PC-3 (cell line): Measurements from ENCODE around the gene ZNF593OS. TPM values are rescaled to one million over a fixed set of nuclear protein-coding genes. Genes with fewer than 3 reads are reported as not detected.

Experiments used
- ATAC-seq: fragments of 200-7000 bp; cut with Tn5 transposase; 2 replicates; pipeline ENCODE4 v1.9.1; 2020; ENCODE audit warnings: mild to moderate bottlenecking, moderate library complexity
- BruUV-seq: library from RNA; stranded (reverse); fragments of 400-500 nt; replicated peaks from 2 replicates; lab custom pipeline; 2021; lab: Mats Ljungman, UMichigan
- CTCF ChIA-PET: fragments of 300-600 bp; sonication (Branson Sonifier 250); formaldehyde crosslinking; loops from one replicate; lab custom pipeline; 2022; ENCODE audit warnings: antibody characterized with exemption; lab: Charles Lee
- POLR2A ChIA-PET: fragments of 300-600 bp; sonication (Branson Sonifier 250); formaldehyde crosslinking; loops from one replicate; lab custom pipeline; 2022; ENCODE audit warnings: antibody characterized with exemption; ENCODE audit not compliant: unreplicated experiment; lab: Charles Lee
- DNase-seq: peaks from one replicate; pipeline ENCODE4 v3.0.0-alpha.2; 2015
- H2AFZ ChIP-seq: fragments of 300-600 bp; sonication (generic); 2 replicates; pipeline ENCODE4 v1.6.0; 2016; ENCODE audit warnings: antibody characterized with exemption, low read length
- H3F3A ChIP-seq: fragments of 300-600 bp; sonication (generic); one replicate; pipeline ENCODE4 v1.6.0; 2017; ENCODE audit warnings: antibody characterized with exemption, low read length, control low read depth, mild to moderate bottlenecking; ENCODE audit not compliant: unreplicated experiment
- H3K27ac ChIP-seq: fragments of 300-600 bp; sonication (generic); 2 replicates; pipeline ENCODE4 v1.5.1; 2016; ENCODE audit warnings: mild to moderate bottlenecking, low read length
- H3K27me3 ChIP-seq: fragments of 300-600 bp; sonication (generic); 2 replicates; pipeline ENCODE4 v1.6.1; 2016; ENCODE audit warnings: low read length, mixed read lengths
- H3K36me3 ChIP-seq: fragments of 300-600 bp; sonication (generic); 2 replicates; pipeline ENCODE4 v1.6.1; 2016; ENCODE audit warnings: low read depth, mixed run types, low read length, mixed read lengths
- H3K4me1 ChIP-seq: fragments of 300-600 bp; sonication (generic); 2 replicates; pipeline ENCODE4 v1.5.1; 2016; ENCODE audit warnings: low read length; ENCODE audit not compliant: insufficient read depth
- H3K4me2 ChIP-seq: fragments of 300-600 bp; sonication (generic); 2 replicates; pipeline ENCODE4 v1.6.0; 2016; ENCODE audit warnings: low read length
- H3K4me3 ChIP-seq: fragments of 300-600 bp; sonication (generic); 2 replicates; pipeline ENCODE4 v1.5.1; 2016; ENCODE audit warnings: mild to moderate bottlenecking, low read length, mixed read lengths
- H3K79me2 ChIP-seq: fragments of 300-600 bp; sonication (generic); 2 replicates; pipeline ENCODE4 v1.6.1; 2017; ENCODE audit warnings: low read length, mixed read lengths
- H3K9ac ChIP-seq: fragments of 300-600 bp; sonication (generic); 2 replicates; pipeline ENCODE4 v1.6.0; 2016; ENCODE audit warnings: mild to moderate bottlenecking, low read length
- H3K9me2 ChIP-seq: fragments of 300-600 bp; sonication (generic); replicated peaks from 2 replicates; pipeline ENCODE4 v1.6.1; 2016; ENCODE audit warnings: mixed run types, low read length, mixed read lengths
- H3K9me3 ChIP-seq: fragments of 300-600 bp; sonication (generic); 2 replicates; pipeline ENCODE4 v1.6.1; 2016; ENCODE audit warnings: low read length, mixed read lengths
- H4K20me1 ChIP-seq: fragments of 300-600 bp; sonication (generic); 2 replicates; pipeline ENCODE4 v1.6.1; 2016; ENCODE audit warnings: low read length, mixed read lengths
- EZH2 ChIP-seq: fragments of 300-600 bp; sonication (generic); IDR thresholded peaks from one replicate; pipeline ENCODE4 v1.6.1; 2017; ENCODE audit warnings: antibody characterized with exemption, mild to moderate bottlenecking, low read length; ENCODE audit not compliant: unreplicated experiment
- EZH2phosphoT487 ChIP-seq: fragments of 300-600 bp; sonication (generic); IDR thresholded peaks from 2 replicates; pipeline ENCODE4 v1.6.1; 2018; ENCODE audit warnings: mild to moderate bottlenecking, antibody characterized with exemption, low read length, borderline replicate concordance
- intact Hi-C: fragments of 100-400 bp; cut with micrococcal nuclease; formaldehyde crosslinking; loops from 2 replicates; pipeline ENCODE4 v1.9.0; 2023
- total RNA-seq: library from RNA; depleted of rRNA; stranded (reverse); fragments of >200 nt; gene quantifications from 2 replicates; pipeline ENCODE4 v1.2.3, GENCODE V29; 2014
- TF ChIP-seq, protein P1 (sequence below): fragments of 300-600 bp; sonication (generic); conservative IDR thresholded peaks from 2 replicates; pipeline ENCODE4 v1.5.1; 2017; ENCODE audit warnings: antibody characterized with exemption, low read depth, mild to moderate bottlenecking, low read length

ZNF593OS gene
- total RNA-seq, 1 experiment from 2014 or later: not detected

DNA sequence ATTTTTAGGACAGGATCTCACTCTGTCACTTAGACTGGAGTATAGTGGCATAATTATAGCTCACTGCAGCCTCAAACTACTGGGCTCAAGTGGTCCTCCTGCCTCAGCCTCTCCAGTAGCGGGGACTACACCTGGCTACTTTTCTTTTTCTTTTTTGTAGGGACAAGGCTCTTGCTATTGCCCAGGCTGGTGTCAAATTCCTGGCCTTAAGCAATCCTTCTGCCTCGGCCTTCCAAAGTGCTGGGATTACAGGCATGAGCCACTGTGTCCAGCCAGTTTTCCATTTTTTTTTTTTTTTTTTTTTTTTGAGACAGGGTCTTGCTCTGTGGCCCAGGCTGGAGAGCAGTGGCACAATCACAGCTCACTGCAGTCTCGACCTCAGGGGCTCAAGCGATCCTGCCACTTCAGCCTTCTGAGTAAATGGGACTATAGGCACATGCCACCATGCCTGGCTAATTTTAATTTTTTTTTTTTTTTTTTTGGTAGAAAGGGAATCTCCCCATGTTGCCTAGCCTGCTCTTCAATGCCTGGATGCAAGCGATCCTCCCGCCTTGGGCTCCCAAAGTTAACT lies 41.8 kb upstream of the ZNF593OS start:
- H3K9me2 ChIP-seq: no peaks in the 10 kb centered on the region
- no peak for ATAC-seq
- no peaks in the 10 kb centered on the region for H3K36me3 ChIP-seq
- H3K4me3 ChIP-seq: no peak overlapping the region
- TF ChIP-seq, protein P1, sequence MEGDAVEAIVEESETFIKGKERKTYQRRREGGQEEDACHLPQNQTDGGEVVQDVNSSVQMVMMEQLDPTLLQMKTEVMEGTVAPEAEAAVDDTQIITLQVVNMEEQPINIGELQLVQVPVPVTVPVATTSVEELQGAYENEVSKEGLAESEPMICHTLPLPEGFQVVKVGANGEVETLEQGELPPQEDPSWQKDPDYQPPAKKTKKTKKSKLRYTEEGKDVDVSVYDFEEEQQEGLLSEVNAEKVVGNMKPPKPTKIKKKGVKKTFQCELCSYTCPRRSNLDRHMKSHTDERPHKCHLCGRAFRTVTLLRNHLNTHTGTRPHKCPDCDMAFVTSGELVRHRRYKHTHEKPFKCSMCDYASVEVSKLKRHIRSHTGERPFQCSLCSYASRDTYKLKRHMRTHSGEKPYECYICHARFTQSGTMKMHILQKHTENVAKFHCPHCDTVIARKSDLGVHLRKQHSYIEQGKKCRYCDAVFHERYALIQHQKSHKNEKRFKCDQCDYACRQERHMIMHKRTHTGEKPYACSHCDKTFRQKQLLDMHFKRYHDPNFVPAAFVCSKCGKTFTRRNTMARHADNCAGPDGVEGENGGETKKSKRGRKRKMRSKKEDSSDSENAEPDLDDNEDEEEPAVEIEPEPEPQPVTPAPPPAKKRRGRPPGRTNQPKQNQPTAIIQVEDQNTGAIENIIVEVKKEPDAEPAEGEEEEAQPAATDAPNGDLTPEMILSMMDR: no peak
- TF ChIP-seq EZH2phosphoT487 (no peak), EZH2 (no peak)
- CTCF ChIA-PET: interaction anchor here (0.7 kb wide), 1 partner anchor 772 kb away, joined by 7 read pairs; no protein-coding TSS in a partner anchor
- no peaks in the 10 kb centered on the region for H3F3A ChIP-seq
- no TSS peak for BruUV-seq
- H3K4me1 ChIP-seq: no peaks in the 10 kb centered on the region
- no peak for DNase-seq
- no peak overlapping the region for H2AFZ ChIP-seq
- H3K4me2 ChIP-seq: no peak overlapping the region
- H3K27me3 ChIP-seq: no peaks in the 10 kb centered on the region
- POLR2A ChIA-PET: no interaction called here
- no peaks in the 10 kb centered on the region for H3K9me3 ChIP-seq
- H3K27ac ChIP-seq: no peak overlapping the region
- no peaks in the 10 kb centered on the region for H3K79me2 ChIP-seq
- H4K20me1 ChIP-seq: no peaks in the 10 kb centered on the region
- intact Hi-C loops: no loop called here
- H3K9ac ChIP-seq: no peak overlapping the region

DNA sequence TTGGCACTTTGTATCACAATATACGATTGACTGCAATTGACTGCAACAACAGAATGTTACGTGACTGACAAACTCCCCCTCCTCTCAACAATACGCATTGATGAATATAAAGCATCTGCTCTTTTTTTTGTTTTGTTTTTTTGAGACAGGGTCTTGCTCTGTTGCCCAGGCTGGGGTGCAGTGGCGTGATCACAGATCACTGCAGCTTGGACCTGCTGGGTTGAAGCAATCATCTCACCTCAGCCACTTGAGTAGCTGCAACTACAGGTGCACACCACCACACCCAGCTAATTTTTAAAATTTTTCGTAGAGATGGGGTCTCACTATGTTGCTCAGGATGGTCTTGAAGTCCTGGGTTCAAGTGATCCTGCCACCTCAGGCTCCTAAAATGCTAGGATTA lies 41.1 kb upstream of the ZNF593OS start:
- H3K9me2 ChIP-seq: no peaks in the 10 kb centered on the region
- H4K20me1 ChIP-seq: no peaks in the 10 kb centered on the region
- H3K27ac ChIP-seq: no peak overlapping the region
- ChIA-PET POLR2A (no interaction called here), CTCF (no interaction called here)
- H3K4me1 ChIP-seq: no peaks in the 10 kb centered on the region
- no peak overlapping the region for H2AFZ ChIP-seq
- ATAC-seq (no peak), DNase-seq (no peak)
- no peak overlapping the region for H3K4me3 ChIP-seq
- no peak overlapping the region for H3K9ac ChIP-seq
- no peak overlapping the region for H3K4me2 ChIP-seq
- no peaks in the 10 kb centered on the region for H3K36me3 ChIP-seq
- no peaks in the 10 kb centered on the region for H3K79me2 ChIP-seq
- no peaks in the 10 kb centered on the region for H3K9me3 ChIP-seq
- no peaks in the 10 kb centered on the region for H3K27me3 ChIP-seq
- TF ChIP-seq, protein P1: no peak
- no peak for TF ChIP-seq EZH2
- no peak for TF ChIP-seq EZH2phosphoT487
- intact Hi-C loops: no loop called here
- BruUV-seq: no TSS peak
- no peaks in the 10 kb centered on the region for H3F3A ChIP-seq

DNA sequence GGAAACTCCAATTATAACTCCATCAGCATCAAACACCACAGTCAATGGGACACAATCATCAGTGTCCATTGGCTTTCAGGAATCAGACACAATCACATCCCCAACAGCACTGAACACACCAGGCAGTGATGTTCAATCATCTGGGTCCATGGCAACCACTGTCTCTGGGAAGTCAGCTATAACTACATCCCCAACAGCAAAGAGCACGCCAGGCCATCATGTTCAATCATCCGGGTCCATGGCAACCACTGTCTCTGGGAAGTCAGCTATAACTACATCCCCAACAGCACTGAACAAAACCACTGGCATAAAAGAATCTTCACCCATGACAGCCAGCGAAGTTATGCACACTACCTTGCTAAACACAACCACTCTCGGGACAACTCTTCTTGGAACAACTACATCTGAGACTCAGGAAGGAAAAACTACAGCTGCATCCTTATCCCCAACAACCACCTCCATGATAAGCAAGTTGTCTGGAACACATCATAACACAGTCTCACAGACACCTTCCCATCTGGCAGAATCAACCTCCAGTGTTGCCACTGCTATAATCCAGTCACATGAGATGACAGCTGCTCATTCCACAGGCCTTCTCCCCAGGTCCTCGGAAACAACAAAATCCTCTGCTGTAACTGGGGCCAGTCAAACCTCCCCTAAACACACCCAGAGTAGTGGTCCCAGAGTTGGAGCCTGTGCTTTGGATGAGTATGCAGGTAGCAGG lies 38.7 kb upstream of the ZNF593OS start:
- POLR2A ChIA-PET: no interaction called here
- CTCF ChIA-PET: interaction anchor here (0.8 to 1.4 kb wide), 2 partner anchors 24 to 136 kb away, joined by 13 to 14 read pairs; partner anchors contain the start of gene CEP85
- no TSS peak for BruUV-seq

More for the DNA sequence above, 38.7 kb upstream of the ZNF593OS start:
- no peaks in the 10 kb centered on the region for H3K9me2 ChIP-seq
- no peaks in the 10 kb centered on the region for H3K36me3 ChIP-seq
- no peaks in the 10 kb centered on the region for H3K79me2 ChIP-seq
- no peak overlapping the region for H2AFZ ChIP-seq
- no peaks in the 10 kb centered on the region for H3K4me1 ChIP-seq
- H3K27me3 ChIP-seq: no peaks in the 10 kb centered on the region
- TF ChIP-seq EZH2 (no peak), EZH2phosphoT487 (no peak)
- TF ChIP-seq, protein P1: no peak
- no peak overlapping the region for H3K27ac ChIP-seq
- H3K4me2 ChIP-seq: no peak overlapping the region
- ATAC-seq (no peak), DNase-seq (no peak)
- no peak overlapping the region for H3K9ac ChIP-seq
- H3K4me3 ChIP-seq: no peak overlapping the region
- H3F3A ChIP-seq: no peaks in the 10 kb centered on the region
- intact Hi-C loops: no loop called here
- no peaks in the 10 kb centered on the region for H4K20me1 ChIP-seq
- no peaks in the 10 kb centered on the region for H3K9me3 ChIP-seq
